ENCODE results near the gene ANO3. TPM values are rescaled to one million over a fixed set of nuclear protein-coding genes. Genes with fewer than 3 reads are reported as not detected.
A peak's percentile ranks its signal among the peaks of the same experiment; 100 is the strongest.

ANO3 gene
- 1 to 10 TPM in 1 of 2 donors, under 1 TPM in 1; under 0.01 to 2.0 TPM for total RNA-seq
- under 1 TPM; 0.17 to 0.63 TPM for polyA plus RNA-seq

DNA sequence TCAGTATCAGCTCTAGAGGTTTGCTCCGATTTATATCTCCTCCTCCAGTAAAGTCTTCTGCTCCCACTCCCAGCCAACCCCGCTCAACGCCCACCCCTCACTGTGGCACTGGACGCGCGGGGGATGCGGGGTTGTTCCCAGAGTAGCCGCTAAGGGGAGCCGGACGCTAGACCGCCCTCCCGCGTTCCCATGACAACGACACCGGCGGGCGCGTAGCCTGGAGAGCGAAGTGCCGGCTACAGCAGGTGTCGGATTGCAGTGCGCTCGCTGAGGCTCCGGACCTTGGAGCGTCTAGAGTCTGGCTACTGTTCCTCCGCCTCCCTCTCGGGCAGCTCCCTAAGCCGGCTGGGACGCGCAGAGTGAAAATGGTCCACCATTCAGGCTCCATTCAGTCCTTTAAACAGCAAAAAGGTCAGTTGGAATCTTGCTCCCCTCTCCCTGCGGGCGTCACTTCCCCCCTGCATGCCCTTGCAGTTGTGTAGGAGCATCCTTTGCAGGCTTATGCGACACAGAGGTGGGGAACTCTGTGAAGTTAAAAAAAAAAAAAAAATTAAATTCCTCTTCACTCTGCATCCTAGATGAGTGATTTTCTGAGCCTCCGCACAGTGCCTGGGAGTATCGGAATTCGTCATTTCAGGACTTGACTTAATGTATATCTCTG is at the start of gene ANO3:
Gene ANO3, plus strand, starts transcription at position 220 of the 661 bp plus-strand sequence. Its CDS starts 146 bp downstream, at position 366.
- H3K4me1 ChIP-seq (ENCODE audit: control insufficient read depth in 4 of 4, insufficient read depth in 4 of 4, low read length in 3 of 4) = peaks cover 0 to 6% (median 1%) of the 10 kb centered on the region in 4 donors
- WGBS = 7% methylated on average over 36 of the region's 36 CpGs
- peaks cover 0 to 8% (median 2%) of the 10 kb centered on the region in 4 donors for H3K27me3 ChIP-seq (ENCODE audit: control insufficient read depth in 4 of 4, insufficient read depth in 4 of 4, low read length in 3 of 4)
- no peak within 1 kb of the TSS for H3K9ac ChIP-seq (ENCODE audit: low read depth in 1 of 2, low read length in 2 of 2)
- DNase-seq (ENCODE audit: low spot score) = peak; percentile 51
- TF ChIP-seq EGR1 (IDR thresholded peaks at IDR 0.05; ENCODE audit: low read depth in 2 of 2) (no peak), NR2F2 (IDR thresholded peaks at IDR 0.05) (no peak), RXRA (IDR thresholded peaks at IDR 0.05) (no peak), FOXA2 (IDR thresholded peaks at IDR 0.05) (no peak), GABPA (IDR thresholded peaks at IDR 0.05 in 1 of 2, conservative IDR thresholded peaks at IDR 0.05 in 1 of 2) (no peak), SP1 (IDR thresholded peaks at IDR 0.05) (no peak), HNF4A (conservative IDR thresholded peaks at IDR 0.05) (no peak), JUND (IDR thresholded peaks at IDR 0.05) (no peak), HNF4G (IDR thresholded peaks at IDR 0.05) (no peak), RAD21 (IDR thresholded peaks at IDR 0.05) (peak in 1 of 2 donors; percentile 18), FOXA1 (IDR thresholded peaks at IDR 0.05) (no peak), TAF1 (conservative IDR thresholded peaks at IDR 0.05) (no peak), YY1 (IDR thresholded peaks at IDR 0.05) (no peak)
- TF ChIP-seq, protein P1, sequence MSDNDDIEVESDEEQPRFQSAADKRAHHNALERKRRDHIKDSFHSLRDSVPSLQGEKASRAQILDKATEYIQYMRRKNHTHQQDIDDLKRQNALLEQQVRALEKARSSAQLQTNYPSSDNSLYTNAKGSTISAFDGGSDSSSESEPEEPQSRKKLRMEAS (IDR thresholded peaks at IDR 0.05) = no peak
- TF ChIP-seq, protein P2, sequence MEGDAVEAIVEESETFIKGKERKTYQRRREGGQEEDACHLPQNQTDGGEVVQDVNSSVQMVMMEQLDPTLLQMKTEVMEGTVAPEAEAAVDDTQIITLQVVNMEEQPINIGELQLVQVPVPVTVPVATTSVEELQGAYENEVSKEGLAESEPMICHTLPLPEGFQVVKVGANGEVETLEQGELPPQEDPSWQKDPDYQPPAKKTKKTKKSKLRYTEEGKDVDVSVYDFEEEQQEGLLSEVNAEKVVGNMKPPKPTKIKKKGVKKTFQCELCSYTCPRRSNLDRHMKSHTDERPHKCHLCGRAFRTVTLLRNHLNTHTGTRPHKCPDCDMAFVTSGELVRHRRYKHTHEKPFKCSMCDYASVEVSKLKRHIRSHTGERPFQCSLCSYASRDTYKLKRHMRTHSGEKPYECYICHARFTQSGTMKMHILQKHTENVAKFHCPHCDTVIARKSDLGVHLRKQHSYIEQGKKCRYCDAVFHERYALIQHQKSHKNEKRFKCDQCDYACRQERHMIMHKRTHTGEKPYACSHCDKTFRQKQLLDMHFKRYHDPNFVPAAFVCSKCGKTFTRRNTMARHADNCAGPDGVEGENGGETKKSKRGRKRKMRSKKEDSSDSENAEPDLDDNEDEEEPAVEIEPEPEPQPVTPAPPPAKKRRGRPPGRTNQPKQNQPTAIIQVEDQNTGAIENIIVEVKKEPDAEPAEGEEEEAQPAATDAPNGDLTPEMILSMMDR (IDR thresholded peaks at IDR 0.05; ENCODE audit: low read depth, low read length, missing input control) = peak; percentile 32
- TF ChIP-seq, protein P3, sequence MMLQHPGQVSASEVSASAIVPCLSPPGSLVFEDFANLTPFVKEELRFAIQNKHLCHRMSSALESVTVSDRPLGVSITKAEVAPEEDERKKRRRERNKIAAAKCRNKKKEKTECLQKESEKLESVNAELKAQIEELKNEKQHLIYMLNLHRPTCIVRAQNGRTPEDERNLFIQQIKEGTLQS (IDR thresholded peaks at IDR 0.05) = no peak
- no peak within 1 kb of the TSS for H3K27ac ChIP-seq (ENCODE audit: low read depth in 1 of 2, low read length in 2 of 2)
- H3K9me3 ChIP-seq (ENCODE audit: control insufficient read depth in 4 of 4, low read length in 3 of 4) = no peaks in the 10 kb centered on the region
- H3K36me3 ChIP-seq (ENCODE audit: control insufficient read depth in 4 of 4, insufficient read depth in 3 of 4, low read depth in 1 of 4, low read length in 3 of 4) = no peaks in the 10 kb centered on the region
- no peak within 1 kb of the TSS for H3K4me3 ChIP-seq (ENCODE audit: low read depth in 1 of 3, low read length in 3 of 3)

DNA sequence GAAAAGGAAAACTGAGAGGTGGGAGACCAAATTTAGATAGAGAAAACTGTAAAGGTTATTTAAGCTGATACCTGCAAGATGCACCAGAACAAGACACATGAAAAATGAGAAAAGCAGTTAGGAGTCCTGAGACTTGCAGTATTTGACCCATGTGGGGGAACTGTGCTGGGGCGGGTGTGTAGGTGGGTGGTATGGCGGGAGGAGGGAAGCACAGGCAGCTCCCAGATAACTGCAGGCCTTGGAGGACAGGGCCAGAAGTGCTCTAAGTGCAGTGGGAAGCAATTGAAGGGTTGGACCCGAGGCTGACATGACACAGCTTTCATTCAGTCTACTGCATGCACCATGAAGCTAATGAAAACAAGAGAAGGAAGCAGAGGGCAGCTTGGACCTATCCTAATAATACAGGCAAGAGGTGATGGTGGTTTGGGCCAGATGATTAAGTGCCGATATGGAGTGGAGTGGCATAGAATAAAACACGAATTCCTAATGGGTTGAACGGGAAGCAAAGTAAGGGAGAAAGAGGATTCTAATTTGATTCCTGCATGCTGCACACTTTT is 48.0 kb upstream of the ANO3 start:
- 69% methylated on average over 6 of the region's 6 CpGs for WGBS
- no peaks in the 10 kb centered on the region for H3K27me3 ChIP-seq (ENCODE audit: control insufficient read depth in 4 of 4, insufficient read depth in 4 of 4, low read length in 3 of 4)
- H3K4me1 ChIP-seq (ENCODE audit: control insufficient read depth in 4 of 4, insufficient read depth in 4 of 4, low read length in 3 of 4) = no peaks in the 10 kb centered on the region
- no peak overlapping the region for H3K27ac ChIP-seq (ENCODE audit: low read depth in 1 of 2, low read length in 2 of 2)
- no peak overlapping the region for H3K9ac ChIP-seq (ENCODE audit: low read depth in 1 of 2, low read length in 2 of 2)
- no peaks in the 10 kb centered on the region for H3K9me3 ChIP-seq (ENCODE audit: control insufficient read depth in 4 of 4, low read length in 3 of 4)
- no peak overlapping the region for H3K4me3 ChIP-seq (ENCODE audit: low read depth in 1 of 3, low read length in 3 of 3)
- DNase-seq (ENCODE audit: low spot score) = no peak
- no peak for TF ChIP-seq FOXA2 (IDR thresholded peaks at IDR 0.05)
- no peak for TF ChIP-seq YY1 (IDR thresholded peaks at IDR 0.05)
- TF ChIP-seq, protein P2 (IDR thresholded peaks at IDR 0.05; ENCODE audit: low read depth, low read length, missing input control) = no peak
- TF ChIP-seq, protein P4, sequence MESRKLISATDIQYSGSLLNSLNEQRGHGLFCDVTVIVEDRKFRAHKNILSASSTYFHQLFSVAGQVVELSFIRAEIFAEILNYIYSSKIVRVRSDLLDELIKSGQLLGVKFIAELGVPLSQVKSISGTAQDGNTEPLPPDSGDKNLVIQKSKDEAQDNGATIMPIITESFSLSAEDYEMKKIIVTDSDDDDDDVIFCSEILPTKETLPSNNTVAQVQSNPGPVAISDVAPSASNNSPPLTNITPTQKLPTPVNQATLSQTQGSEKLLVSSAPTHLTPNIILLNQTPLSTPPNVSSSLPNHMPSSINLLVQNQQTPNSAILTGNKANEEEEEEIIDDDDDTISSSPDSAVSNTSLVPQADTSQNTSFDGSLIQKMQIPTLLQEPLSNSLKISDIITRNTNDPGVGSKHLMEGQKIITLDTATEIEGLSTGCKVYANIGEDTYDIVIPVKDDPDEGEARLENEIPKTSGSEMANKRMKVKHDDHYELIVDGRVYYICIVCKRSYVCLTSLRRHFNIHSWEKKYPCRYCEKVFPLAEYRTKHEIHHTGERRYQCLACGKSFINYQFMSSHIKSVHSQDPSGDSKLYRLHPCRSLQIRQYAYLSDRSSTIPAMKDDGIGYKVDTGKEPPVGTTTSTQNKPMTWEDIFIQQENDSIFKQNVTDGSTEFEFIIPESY (IDR thresholded peaks at IDR 0.05) = no peak
- TF ChIP-seq, protein P5, sequence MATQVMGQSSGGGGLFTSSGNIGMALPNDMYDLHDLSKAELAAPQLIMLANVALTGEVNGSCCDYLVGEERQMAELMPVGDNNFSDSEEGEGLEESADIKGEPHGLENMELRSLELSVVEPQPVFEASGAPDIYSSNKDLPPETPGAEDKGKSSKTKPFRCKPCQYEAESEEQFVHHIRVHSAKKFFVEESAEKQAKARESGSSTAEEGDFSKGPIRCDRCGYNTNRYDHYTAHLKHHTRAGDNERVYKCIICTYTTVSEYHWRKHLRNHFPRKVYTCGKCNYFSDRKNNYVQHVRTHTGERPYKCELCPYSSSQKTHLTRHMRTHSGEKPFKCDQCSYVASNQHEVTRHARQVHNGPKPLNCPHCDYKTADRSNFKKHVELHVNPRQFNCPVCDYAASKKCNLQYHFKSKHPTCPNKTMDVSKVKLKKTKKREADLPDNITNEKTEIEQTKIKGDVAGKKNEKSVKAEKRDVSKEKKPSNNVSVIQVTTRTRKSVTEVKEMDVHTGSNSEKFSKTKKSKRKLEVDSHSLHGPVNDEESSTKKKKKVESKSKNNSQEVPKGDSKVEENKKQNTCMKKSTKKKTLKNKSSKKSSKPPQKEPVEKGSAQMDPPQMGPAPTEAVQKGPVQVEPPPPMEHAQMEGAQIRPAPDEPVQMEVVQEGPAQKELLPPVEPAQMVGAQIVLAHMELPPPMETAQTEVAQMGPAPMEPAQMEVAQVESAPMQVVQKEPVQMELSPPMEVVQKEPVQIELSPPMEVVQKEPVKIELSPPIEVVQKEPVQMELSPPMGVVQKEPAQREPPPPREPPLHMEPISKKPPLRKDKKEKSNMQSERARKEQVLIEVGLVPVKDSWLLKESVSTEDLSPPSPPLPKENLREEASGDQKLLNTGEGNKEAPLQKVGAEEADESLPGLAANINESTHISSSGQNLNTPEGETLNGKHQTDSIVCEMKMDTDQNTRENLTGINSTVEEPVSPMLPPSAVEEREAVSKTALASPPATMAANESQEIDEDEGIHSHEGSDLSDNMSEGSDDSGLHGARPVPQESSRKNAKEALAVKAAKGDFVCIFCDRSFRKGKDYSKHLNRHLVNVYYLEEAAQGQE (IDR thresholded peaks at IDR 0.05) = no peak
- no peak for TF ChIP-seq FOXA1 (IDR thresholded peaks at IDR 0.05)
- TF ChIP-seq NR2F2 (IDR thresholded peaks at IDR 0.05) = no peak
- TF ChIP-seq RAD21 (IDR thresholded peaks at IDR 0.05) = no peak
- TF ChIP-seq, protein P1 (IDR thresholded peaks at IDR 0.05) = no peak
- no peak for TF ChIP-seq GABPA (IDR thresholded peaks at IDR 0.05 in 1 of 2, conservative IDR thresholded peaks at IDR 0.05 in 1 of 2)
- TF ChIP-seq, protein P3 (IDR thresholded peaks at IDR 0.05) = no peak
- TF ChIP-seq JUND (IDR thresholded peaks at IDR 0.05) = no peak
- TF ChIP-seq SP1 (IDR thresholded peaks at IDR 0.05) = no peak
- no peak for TF ChIP-seq TAF1 (conservative IDR thresholded peaks at IDR 0.05)
- TF ChIP-seq RXRA (IDR thresholded peaks at IDR 0.05) = no peak
- no peak for TF ChIP-seq EGR1 (IDR thresholded peaks at IDR 0.05; ENCODE audit: low read depth in 2 of 2)
- TF ChIP-seq HNF4G (IDR thresholded peaks at IDR 0.05) = no peak
- no peaks in the 10 kb centered on the region for H3K36me3 ChIP-seq (ENCODE audit: control insufficient read depth in 4 of 4, insufficient read depth in 3 of 4, low read depth in 1 of 4, low read length in 3 of 4)
